Epithelial cell of esophagus (primary cell): Measurements from ENCODE around the gene PRRC2A.

Experiments used
- DNase-seq: peaks from one replicate; pipeline ENCODE4 v3.0.0; 2010; ENCODE audit warnings: low read depth
- H3K4me3 ChIP-seq: 2 replicates; pipeline ENCODE4 v1.5.1; 2011; ENCODE audit warnings: mild to moderate bottlenecking, low read length, control low read depth
- TF ChIP-seq, protein P1 (sequence below): IDR thresholded peaks from 2 replicates; pipeline ENCODE4 v1.5.1; 2011; ENCODE audit warnings: low read depth, mild to moderate bottlenecking, low read length, control low read depth, inconsistent platforms; ENCODE audit not compliant: insufficient read depth; ENCODE audit errors: missing control alignments

The PRRC2A gene

DNA sequence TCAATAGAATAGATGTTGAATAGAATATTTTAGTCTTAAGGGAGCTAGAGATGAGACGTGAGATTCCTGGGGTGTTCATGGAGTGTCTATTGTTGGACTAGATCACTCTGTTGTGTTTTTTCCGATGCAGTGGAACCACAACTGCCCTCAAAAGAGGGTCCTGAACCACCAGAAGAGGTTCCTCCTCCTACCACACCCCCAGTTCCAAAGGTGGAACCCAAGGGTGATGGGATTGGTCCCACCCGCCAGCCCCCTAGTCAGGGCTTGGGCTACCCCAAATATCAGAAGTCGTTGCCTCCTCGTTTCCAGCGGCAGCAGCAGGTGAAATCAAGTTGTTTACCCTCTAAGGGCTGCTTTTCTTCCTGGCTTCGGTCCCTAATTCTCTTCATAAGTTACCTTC lies 8.5 kb downstream of the PRRC2A start:
- H3K4me3 ChIP-seq = no peak overlapping the region
- TF ChIP-seq, protein P1, sequence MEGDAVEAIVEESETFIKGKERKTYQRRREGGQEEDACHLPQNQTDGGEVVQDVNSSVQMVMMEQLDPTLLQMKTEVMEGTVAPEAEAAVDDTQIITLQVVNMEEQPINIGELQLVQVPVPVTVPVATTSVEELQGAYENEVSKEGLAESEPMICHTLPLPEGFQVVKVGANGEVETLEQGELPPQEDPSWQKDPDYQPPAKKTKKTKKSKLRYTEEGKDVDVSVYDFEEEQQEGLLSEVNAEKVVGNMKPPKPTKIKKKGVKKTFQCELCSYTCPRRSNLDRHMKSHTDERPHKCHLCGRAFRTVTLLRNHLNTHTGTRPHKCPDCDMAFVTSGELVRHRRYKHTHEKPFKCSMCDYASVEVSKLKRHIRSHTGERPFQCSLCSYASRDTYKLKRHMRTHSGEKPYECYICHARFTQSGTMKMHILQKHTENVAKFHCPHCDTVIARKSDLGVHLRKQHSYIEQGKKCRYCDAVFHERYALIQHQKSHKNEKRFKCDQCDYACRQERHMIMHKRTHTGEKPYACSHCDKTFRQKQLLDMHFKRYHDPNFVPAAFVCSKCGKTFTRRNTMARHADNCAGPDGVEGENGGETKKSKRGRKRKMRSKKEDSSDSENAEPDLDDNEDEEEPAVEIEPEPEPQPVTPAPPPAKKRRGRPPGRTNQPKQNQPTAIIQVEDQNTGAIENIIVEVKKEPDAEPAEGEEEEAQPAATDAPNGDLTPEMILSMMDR = no peak
- no peak for DNase-seq

DNA sequence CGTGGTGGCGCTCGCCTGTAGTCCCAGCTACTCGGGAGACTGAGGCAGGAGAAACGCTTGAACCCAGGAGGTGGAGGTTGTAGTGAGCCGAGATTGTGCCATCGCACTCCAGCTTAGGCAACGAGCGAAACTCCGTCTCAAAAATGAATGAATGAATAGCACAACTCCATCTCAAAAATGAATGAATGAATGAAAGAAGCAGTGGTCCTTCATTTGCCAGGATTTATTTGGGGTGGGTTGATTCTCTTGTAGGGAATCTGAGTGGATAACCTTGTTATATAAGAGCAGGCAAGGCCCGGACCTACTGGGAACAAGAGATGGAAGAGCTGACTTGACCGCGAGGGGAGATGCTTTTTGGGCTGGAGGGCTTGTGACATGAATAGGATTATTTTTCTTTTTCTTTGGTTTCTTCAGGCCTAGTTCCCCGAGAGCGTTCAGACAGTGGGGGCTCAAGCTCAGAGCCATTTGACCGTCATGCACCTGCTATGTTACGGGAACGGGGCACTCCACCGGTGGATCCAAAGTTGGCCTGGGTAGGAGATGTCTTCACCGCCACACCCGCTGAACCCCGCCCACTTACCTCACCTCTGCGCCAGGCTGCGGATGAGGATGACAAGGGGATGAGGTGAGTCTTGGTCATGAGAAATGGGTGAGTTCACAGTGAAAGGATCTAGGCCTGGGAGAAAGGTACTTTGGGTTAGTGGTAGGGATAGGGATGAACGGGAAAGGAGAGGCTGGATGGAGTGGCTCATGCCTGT lies 9.8 kb downstream of the PRRC2A start:
- DNase-seq = peak; percentile 33
- TF ChIP-seq, protein P1 = no peak

DNA sequence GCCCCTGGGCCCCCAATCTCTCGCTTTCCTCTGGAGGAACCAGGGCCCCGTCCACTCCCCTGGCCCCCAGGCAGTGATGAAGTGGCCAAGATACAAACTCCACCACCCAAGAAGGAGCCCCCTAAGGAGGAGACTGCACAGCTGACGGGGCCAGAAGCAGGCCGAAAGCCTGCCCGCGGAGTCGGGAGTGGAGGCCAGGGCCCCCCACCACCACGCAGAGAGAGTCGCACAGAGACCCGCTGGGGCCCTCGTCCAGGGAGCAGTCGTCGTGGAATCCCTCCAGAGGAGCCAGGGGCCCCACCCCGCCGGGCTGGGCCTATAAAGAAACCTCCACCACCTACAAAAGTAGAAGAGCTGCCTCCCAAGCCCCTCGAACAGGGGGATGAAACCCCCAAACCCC lies 10.7 kb downstream of the PRRC2A start:
- no peak overlapping the region for H3K4me3 ChIP-seq
- TF ChIP-seq, protein P1 = no peak
- no peak for DNase-seq

More for the DNA sequence above, 9.8 kb downstream of the PRRC2A start:
- no peak overlapping the region for H3K4me3 ChIP-seq

DNA sequence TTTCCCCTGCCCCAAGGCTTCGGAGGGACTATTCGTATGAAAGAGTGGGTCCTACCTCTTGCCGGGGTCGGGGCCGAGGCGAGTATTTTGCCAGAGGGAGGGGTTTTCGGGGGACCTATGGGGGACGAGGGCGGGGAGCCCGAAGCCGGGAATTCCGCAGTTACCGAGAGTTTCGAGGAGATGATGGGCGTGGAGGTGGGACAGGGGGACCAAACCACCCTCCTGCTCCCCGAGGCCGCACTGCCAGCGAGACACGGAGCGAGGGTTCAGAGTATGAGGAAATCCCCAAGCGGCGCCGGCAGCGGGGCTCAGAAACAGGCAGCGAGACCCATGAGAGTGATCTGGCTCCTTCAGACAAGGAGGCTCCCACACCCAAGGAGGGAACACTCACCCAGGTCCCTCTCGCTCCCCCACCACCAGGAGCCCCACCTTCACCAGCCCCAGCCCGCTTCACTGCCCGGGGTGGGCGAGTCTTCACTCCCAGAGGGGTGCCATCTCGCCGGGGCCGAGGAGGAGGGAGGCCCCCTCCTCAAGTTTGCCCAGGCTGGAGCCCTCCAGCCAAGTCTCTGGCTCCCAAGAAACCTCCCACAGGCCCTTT lies 11.3 kb downstream of the PRRC2A start:
- no peak overlapping the region for H3K4me3 ChIP-seq
- TF ChIP-seq, protein P1 = no peak
- no peak for DNase-seq

DNA sequence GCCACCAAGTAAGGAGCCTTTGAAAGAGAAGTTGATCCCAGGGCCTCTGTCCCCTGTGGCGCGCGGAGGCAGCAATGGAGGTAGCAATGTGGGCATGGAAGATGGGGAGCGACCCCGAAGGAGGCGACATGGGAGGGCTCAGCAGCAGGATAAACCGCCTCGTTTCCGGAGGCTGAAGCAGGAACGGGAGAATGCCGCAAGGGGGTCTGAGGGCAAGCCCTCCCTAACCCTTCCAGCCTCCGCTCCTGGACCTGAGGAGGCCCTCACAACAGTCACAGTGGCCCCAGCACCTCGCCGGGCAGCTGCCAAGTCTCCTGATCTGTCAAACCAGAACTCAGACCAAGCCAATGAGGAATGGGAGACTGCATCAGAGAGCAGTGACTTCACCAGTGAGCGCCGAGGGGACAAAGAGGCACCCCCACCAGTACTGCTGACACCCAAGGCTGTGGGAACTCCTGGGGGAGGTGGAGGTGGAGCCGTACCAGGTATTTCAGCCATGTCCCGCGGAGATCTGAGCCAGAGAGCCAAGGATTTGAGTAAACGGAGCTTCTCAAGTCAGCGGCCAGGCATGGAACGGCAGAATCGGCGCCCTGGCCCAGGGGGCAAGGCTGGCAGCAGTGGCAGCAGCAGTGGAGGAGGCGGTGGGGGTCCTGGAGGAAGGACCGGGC lies 11.9 kb downstream of the PRRC2A start:
- no peak overlapping the region for H3K4me3 ChIP-seq
- DNase-seq = no peak
- TF ChIP-seq, protein P1 = no peak

DNA sequence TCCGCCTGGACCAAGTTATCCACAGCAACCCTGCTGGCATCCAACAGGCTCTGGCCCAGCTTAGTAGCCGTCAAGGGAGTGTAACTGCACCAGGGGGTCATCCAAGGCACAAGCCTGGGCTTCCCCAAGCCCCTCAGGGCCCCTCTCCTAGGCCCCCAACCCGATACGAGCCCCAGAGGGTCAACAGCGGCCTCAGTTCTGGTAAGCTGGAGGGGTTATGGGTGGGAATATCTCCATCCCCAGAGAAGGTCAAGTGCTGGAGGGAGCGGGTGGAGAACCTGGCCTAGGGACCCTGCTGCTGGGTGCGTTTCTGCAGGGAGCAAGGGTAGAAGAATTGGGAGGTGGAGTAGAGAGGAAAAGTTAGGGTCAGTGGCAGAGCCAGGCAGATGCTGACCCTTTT lies 12.9 kb downstream of the PRRC2A start:
- no peak for DNase-seq
- TF ChIP-seq, protein P1 = no peak

More for the DNA sequence above, 12.9 kb downstream of the PRRC2A start:
- H3K4me3 ChIP-seq = no peak overlapping the region
